HG03342 (cell line): Measurements from ENCODE around the gene NFKBIA.
"Not testable (repeated sequence)": the region's sequence is repeated elsewhere in the genome, so short reads cannot be mapped to it uniquely, and the experiment has no call there.

Experiments
- ATAC-seq: cut with Tn5 transposase; IDR thresholded peaks from one replicate; pipeline ENCODE4 v1.9.1; 2021; ENCODE audit warnings: mild to moderate bottlenecking, moderate library complexity; ENCODE audit not compliant: unreplicated experiment

Gene NFKBIA

DNA sequence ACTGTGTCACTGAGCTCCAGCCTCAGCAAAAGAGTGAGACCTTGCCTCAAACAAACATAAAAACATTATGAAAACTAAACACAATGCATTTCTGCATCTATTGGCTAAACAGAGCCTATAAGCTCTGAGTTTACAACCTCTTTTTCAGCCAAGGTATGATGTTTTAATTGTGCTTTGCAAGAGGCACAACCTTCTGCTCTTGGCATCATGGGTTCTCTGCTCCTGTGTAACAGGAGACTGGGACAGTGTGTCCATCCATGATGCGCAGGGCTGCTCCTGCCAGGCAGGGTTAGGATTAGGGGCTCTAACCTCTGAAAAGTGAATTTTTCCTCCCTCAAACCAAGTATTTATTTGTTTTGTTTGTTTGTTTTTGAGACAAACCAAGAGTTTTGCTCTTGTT, 5.0 kb upstream of the NFKBIA start:
- ATAC-seq = no peak

DNA sequence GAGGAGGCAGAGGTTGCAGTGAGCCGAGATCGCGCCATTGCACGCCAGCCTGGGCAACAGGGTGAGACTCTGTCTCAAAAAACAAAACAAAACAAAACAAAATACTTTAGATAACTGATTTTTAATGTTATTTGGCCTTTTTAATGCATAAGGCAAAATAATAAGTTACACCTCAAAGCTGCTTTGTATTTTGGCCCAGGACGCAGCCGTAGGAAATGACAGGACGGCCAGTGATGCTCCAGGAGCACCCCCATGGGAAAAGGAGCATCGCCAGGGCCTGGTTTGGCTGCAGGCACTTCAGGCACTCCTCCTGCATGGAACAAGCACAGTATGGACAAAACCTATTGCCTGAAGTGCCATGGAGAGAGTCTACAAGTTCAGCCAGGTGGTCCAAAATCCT, 3.5 kb upstream of the NFKBIA start:
- no peak for ATAC-seq

DNA sequence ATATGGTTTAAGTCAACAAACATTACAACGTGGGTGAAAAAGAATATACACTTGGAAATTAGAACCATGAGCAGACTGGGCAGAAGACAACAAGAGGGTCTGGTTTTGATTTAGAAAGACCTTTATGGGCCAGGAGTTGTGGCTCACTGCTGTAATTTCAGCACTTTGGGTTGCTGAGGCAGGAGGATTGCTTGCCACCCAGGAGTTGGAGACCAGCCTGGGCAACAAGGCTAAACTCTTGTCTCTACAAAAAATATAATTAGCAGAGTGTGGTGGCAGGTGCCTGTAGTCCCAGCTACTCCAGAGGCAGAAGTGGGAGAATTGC, 2.7 kb upstream of the NFKBIA start:
- no peak for ATAC-seq

DNA sequence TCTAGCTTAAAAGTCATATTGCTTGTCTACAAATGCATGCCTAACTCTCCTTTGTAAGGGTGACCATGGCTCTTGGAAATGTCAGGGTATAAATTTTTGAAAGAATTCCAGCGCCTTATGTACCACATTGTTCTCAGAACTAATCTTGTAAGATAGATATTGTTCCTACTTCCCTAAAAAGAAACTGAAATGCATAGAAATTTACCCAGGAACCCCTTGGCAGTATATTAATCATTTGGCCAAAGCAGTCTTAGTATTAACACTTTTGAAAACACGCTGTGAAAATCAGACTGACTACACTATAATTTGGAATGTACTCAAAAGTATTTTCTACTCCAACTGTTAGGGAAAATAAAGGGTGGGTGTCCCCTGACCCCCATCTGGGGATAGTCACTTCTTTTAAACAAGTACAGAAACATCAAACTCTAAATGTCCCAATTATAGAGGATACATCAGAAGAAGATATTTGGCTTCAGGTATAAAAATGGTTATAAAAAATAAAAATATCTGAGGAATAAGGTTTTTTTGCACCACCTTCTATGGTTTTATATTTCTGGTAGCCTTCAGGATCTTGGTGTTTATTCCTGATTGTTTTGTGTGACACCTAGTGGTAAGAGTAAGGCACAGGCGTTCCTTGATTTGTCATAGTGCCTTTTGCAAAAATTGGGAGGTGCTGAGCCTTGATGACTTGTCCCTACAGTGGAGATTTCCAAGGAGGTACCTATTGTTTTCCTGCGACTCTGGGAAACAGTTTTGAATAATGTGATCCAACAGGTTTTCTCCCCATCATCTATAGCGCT, 2.2 kb upstream of the NFKBIA start:
- no peak for ATAC-seq

DNA sequence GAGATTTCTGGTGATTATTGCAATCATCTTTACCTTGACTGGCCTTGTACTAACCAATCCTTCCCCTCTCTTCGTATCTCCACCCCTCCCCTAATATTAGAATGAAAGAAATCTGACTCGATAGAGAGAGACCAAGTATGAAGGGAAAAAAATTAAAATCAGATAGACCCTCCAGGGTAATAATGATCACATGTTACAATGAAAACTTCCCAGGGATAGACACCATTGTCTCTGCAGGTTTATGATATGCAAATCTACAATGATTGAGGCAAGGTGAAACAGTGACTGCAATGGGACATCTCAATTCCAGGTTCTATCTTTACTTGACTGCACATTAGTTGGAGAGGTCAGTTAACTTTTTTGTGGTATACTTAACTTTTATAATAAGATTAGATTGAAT, 1.5 kb upstream of the NFKBIA start:
- ATAC-seq = no peak

DNA sequence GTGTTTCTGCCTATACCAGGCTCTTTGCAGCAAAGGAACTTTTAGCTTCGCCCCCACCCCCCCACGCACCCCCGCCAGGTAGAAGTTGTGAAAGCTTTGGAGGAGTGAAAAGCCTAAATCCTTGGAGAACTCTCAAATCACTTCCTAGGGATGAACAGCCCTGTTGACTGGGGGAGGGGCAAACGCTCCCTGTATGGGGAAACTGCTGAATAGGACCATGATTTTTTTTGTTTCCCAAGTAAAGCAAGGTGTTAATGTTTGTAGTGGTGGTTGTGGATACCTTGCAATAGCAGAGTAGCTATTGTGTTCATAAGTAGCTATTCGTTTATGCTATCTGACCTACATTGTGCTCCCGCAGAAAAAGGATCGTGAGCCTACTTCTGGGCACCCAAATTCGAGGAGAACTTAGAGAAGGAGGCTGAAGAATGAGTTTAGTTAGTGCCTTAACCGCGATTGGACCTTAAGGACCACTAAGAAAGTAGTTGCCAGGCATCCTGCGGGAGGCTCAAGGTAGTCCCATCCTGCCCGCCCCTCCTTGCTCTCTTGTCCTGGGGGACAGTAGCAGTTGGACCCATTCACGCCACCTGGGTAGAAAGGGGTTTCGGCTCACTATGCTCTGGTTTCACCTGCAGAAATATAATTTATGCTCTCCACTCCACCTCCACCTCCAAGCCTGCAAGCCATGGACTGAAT, 901 bp upstream of the NFKBIA start:
- no peak for ATAC-seq

DNA sequence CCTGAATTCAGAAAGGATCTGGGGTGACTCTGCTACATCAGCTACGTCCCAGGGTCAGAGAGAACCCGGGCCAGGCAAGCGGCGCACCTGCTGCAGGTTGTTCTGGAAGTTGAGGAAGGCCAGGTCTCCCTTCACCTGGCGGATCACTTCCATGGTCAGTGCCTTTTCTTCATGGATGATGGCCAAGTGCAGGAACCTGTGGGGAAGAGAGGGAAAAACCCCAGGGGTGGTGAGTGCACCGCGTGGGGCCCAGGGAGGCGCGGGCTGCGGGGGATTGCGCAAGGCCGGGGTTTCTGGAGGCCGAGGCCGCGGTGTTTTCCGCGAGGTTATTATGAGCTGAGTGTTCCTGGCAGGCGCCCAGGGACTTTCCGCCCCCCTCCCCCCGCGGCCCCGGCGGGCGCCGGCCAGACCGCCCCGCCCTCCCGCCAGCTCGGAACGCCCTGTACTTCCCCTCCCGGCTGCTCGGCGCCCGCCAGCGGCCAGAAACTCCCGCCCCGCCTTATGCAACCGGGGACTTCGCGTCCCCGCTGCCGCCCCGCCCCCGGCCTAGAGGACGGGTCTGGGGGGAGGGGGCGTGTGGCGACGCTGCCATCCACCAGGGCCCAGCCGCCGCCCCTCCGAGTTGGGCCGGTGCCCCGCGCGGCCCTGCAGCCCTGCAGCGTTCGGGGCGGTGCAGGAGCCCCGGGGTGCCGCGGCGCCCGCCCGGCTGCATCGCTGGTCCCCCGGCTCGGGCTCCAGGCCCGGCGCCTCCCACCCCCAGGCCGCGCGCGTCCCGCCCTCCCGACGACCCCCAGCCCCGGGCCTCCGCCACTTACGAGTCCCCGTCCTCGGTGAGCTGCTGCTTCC, 723 bp downstream of the NFKBIA start:
- ATAC-seq = peak; percentile 47

DNA sequence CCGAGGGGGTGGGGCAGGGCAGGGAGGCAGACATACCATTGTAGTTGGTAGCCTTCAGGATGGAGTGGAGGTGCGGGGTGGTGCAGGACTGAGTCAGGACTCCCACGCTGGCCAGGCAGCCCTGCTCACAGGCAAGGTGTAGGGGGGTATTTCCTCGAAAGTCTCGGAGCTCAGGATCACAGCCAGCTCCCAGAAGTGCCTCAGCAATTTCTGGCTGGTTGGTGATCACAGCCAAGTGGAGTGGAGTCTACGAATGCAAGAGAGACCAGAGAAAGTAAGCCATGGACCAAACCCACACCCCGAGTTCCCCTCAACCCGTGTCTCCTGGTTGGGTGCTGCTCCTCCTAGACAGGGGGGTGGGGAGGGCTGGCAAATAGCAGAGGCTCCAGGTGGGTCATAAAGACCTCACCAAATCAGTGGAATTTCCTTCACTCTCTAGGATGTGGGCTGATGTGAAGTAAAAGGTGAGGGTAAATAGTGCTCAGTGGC, 1.4 kb downstream of the NFKBIA start:
- ATAC-seq = no peak

DNA sequence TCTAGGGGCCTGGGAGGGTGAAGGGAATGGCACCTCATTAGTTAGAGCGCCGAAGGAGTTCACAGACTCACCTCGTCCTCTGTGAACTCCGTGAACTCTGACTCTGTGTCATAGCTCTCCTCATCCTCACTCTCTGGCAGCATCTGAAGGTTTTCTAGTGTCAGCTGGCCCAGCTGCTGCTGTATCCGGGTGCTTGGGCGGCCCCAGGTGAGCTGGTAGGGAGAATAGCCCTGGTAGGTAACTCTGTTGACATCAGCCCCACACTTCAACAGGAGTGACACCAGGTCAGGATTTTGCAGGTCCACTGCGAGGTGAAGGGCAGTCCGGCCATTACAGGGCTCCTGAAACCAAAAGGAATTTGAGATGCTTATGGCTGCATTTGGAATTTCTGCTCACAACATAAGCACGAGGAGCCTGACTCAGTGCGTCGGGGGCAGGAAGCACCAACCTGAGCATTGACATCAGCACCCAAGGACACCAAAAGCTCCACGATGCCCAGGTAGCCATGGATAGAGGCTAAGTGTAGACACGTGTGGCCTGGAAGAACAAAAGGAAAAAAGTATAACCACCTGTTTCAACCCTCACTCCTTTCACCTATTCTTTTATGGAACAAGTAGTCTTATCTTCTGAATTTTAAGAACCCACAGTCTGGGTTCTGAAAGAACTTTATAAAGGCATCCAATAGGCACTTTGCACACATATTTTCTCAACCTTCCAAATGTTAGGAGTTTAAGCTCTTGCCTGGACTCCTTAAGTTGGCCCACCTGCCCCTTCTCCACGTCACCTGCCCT, 2.0 kb downstream of the NFKBIA start:
- no peak for ATAC-seq

DNA sequence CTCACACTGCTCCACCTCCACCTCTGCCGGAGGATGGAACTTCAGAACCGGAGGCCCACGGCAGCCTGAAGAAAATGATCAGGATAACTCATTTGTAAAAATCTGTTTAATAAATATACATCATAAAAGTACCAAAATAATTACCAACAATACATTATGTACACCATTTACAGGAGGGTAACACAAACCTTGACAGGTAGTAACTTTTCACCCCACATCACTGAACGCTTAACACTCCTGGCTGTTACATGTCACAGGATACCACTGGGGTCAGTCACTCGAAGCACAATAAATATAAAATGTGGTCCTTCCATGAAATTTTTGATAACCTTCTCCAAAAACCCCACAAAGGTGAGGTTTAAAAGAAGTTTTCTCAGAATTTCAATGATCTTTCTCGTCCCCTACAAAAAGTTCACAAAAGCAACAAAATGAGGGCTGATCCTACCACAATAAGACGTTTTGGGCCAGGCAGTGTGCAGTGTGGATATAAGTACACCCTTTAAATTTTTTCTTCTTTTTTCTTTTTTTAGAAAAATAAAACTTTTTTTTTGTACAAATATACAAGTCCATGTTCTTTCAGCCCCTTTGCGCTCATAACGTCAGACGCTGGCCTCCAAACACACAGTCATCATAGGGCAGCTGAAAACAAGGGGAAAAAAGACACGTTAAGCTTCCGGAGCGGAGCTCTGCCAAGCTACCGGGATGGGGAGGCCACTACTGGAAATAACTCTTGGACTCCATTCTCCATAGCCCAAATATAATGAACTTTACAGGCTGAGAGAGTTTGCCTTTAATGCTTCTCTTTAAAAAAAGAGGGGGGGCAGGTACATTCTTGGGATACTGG, 2.9 kb downstream of the NFKBIA start:
- ATAC-seq = no peak

DNA sequence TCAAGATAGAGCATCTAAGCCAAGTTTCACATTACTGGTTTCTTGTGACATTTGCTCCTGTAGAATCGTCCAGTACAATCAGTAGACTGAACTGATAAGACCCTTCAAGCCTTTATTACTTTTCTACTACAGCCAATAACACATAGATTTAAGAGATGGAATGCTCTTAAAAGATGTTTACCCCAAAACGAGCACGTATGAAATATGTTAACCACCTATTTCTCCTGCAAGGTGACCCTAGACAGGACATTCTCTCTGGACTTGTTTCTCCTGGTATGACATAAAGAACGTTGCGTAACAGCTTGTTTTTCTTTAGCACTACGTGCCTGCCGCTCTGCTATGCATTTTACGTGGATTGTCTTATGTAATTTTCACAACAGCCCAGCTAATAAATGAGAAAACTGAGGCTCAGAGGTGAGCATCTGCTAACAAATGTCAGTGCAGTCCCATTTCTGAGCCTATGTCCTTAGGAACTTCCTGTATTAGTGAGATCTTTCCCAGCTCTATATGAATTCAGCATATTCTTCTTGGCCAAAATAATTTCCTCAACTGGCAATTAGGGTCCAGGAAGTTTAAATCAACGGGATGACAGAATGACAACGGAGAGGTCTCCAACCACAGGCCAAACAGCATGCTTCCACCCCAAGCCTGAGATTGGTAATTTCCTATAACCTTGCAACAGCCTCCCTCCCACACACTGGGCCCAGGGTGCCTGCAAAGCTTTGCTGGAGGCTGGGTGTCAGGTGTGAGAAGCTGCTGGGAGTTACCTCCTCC, 3.7 kb downstream of the NFKBIA start:
- no peak for ATAC-seq

DNA sequence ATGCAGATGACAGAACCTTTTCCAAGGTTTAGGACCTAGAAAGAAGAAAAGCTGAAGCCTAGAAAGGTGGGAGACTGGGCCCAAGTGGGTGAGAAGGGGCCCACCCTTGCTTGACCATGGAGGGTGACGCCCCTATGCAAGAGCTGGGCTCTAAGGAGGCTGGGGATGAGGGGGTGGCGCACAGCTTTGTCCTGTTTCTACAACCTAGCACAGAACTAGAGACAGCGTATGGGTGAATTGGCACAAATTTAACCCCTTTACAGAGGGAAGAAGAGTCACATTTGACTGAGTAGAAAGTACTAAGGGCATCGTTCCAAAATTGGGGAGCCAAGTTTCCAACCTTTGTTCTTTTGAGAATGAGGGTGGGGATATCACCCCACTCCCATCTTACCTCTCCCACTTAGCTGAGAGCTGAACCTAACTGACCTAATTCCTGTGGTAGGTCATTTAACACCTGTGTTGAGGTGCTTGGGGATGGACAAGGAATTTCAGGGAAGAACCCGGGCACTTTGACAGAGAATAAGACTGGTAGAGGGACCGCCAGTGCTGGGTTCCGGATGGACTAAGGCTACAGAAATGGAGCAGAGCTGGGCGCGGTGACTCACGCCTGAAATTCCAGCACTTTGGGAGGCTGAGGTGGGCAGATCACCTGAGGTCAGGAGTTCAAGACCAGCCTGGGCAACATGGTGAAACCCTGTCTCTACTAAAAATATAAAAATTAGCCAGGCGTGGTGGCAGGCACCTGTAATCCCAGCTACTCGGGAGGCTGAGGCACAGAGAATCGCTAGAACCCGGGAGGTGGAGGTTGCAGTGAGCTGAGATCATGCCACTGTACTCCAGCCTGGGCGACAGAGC, 5.2 kb downstream of the NFKBIA start:
- ATAC-seq = no peak

DNA sequence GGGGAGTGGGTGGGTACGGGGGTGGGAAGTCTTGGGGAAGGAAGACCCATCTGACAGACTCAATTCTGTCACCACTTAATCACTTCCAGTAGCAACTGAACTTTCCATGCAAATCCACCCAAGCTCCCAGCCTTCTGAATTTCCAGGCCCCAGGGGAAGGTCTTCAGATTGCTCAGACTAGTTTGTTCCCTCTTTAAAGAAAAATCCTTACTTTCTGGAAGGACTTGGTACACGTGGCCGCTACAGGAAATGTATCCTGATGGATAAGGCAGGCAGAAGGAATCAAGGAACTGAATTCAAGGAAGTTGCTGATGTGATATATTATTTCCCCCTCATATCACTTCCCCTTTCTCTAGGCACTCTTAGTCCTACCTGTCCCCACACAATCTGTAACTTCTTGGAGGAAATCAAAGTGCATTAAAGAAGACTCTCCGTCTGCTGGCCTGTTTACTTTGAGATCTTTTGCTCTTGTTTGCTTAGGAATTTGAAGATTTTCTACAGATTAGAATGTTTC, 6.4 kb downstream of the NFKBIA start:
- ATAC-seq = no peak

DNA sequence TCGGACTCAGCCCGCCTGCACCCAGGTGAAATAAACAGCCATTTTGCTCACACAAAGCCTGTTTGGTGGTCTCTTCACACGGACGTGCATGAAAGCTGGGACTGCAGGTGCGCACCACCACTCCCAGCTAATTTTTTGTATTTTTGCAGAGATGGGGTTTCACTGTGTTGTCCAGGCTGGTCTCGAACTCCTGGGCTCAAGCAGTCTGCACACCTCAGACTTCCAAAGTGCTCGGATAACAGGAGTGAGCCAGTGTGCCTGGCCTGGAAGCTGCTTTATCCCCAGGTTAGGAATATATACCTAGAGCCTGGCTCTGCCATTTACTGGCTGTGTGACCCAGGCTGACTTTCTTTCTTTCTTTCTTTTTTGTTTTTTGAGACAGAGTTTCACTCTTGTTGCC, 7.9 kb downstream of the NFKBIA start:
- ATAC-seq = not testable (repeated sequence)

DNA sequence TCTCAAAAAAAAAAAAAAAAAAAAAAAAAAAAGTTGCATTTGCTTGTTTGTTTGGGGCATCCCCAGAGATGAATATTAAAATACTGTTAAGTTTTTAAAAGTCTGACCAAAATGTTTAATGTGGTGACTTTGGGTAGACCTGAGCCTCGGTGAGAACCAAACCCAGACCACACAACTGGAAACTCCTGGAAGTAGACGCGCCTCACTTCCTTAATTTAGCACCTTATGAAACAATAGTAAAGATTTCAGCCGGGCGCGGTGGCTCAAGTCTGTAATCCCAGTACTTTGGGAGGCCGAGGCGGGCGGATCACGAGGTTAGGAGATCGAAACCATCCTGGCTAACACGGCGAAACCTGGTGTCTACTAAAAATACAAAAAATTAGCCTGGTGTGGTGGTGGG, 9.3 kb downstream of the NFKBIA start:
- ATAC-seq = no peak

DNA sequence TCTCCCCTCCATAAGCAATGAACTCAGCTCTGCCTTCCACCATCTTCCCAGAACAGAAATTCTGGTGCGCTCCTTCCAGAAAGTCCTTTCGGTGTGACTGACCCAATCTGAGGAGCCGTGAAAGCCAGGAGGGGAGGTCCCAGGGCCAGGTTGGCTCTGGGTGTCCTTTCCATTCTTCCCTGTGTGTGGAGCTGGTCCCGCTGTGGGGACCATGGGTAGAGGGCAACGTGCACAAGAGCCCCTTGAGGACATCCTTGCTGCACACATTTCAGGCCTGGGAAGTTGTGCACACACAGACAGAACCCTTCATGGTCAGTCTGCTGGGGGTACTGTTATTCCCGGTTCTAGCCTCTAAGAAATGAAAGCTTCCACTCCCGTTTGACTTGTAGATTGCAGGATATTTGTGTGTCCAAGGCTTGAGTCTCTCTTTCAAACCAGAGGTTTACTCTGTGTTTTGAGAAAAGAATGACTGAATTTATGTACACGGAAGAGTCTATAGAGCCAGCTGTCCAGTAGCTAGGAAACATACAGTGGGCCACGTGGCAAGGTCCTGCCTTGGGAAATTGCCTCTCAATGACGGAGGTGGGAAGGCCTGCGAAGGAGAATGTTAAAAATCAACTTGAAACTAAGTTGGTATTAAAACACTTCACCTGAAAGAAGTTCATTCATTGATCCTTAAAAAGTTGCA, 10.1 kb downstream of the NFKBIA start:
- no peak for ATAC-seq

DNA sequence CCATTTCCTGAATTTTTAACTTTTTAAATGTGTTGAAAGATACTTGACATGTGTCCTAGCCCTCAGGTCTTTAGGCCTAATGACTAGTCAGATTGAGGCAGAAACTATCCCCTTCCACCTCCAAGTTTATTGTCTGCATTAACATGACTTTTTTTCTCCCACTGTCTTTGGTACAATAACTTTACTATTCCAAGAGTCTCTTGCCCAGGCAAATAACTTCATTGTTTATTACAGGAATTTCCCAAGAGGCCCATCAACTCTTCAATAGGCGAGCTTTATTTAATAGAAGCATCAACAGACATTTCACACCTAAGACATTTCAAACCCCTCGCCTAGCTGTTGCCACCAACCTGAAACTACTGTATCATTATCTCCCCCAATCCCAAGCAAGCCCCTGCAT, 10.7 kb downstream of the NFKBIA start:
- ATAC-seq = no peak
